NCI-H526 treated with DMSO at 0.1 percent for 48 hours (cell line): ENCODE data around the gene CPT1B.
"Not testable (repeated sequence)": the region's sequence is repeated elsewhere in the genome, so short reads cannot be mapped to it uniquely, and the experiment has no call there.

Experiments used
- DNase-seq: peaks from one replicate; lab custom pipeline; 2025; lab: John Stamatoyannopoulos, UW

CPT1B gene

DNA sequence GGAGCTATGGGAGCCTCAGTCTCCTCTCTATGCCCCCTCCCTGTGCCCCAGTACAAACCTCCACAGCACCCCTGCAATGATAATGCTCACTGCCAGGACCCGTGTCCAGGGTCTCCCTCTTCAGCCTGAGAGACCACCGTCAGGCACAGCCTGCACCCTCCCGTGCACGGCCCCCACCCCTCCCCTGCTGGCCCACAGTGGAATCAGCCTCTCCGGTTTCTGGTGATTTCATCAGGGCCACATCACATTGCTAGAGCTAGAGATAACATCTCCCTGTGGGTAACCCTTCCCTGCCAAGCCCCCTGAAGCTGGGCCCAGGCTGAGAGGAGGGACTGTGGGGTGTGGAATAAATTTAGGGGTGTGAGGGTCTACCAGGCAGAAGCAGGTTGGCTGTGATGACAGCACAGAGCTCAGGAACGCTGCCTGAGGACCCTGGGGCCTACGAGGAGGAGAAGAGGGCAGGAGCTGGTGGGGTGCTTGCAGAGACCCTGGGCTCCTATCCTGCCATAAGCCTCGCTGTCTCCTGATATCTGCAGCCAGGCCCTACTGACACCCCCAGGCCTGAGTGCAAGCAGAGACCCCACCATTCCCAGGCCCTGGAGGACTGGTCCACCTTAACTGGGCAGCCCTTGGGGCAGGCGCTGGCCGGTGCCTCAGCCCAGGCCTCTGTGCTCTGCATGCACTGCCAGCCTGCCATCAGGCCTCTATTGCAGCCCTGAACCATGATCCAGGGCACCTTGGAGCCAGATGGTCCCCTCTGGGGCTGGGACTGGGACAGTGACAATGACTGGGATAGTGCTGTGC is 32.5 kb downstream of the CPT1B start, which contains the start of gene KLHDC7B:
Gene KLHDC7B (plus strand): TSS at position 378 of the 804 bp plus-strand sequence. CDS start 345 bp downstream, at position 723.
- DNase-seq, result no peak

DNA sequence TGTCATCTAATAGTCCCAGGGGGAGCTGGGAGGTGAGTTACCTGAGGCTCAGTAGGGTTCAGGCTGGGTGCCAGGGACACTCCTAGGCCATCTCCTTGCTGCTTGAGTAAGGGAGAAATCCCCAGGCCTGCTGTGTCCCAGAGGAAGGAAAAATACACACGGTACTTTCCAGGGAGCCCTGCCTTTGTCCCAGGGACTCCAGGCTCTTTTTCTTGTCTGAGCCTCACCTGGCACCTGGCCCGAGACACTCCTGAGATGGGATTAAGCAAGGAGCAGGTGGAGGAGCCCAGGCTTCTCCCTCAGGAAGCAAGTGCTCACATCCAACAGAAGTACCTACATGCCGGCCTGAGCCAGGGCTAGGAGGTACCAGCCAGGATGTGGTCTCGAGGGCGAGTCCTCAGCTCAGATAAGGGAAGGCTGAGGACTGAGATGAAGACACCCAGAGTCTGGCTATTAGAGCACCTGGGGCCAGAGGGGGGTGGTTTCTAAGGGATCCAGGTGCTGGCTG is 33.4 kb downstream of the CPT1B start:
- no peak for DNase-seq

DNA sequence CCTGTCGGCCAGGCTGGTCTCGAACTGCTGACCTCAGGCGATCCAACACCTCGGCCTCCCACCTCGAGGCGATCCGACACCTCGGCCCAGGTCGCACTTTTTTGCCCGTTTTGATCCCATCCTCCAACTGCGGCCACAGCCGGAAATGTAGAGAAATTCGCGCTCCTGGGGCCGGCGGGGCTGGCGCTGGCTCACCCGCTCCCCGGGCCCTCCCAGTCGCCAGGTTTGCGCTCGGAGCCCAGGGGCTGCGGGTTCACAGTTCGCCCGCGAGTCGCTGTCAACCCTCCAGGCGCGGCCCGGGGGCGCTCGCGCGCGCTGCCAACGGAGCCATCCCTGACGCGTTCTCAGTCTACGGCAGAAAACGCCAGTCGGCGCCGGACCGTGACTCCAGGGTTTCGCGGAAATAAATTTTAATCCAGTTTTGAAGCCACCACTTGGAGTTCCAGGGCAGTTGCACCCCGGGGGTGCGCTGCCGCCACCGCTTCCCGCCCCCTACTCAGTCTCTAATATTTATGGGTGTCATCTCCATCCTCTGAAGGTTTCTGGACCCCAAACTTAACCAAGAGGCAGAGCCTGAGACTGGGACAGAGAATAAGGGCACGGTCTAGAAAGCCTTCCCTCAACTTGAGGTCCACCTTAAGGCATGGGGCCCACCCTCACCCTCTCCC is 34.0 kb downstream of the CPT1B start:
- DNase-seq, result peak; percentile 5

DNA sequence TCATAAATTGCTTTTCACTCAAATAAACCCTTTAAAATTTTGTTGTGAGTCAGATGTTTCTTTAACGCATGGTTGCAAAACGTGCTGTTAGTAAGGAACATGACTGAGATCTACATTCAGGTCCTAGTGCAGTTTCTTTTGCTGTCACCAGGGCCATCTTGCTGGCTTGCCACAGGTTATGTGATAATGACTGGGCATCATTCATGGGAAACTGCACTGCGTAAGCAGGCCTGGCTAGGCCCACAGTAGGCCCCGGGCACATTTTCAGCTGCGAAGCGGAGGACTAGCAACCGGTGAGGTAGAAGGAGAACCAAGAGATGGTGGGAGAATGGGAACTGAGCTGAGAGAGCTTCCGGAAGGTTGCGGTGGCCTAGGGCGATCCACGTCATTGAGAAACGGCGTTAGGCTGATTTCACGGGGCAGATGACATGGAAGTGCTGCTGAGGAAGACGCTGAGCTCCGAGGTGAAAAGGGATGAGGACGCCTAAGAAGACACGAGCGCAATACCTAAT is 35.8 kb downstream of the CPT1B start:
- DNase-seq, result no peak

DNA sequence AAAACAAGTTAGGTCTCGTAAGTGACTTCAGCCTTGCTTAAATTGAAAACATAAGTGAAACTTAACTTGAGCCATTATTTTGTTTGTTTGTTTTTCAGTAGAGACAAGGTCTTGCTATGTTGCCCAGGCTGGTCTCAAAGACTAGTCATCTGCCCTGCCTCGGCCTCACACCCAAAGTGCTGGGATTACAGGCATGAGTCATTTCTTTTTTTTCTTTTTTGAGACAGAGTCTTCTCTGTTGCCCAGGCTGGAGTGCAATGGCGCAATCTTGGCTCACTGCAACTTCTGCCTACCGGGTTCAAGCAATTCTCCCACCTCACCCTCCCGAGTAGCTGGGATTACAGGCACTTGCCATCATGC is 36.6 kb downstream of the CPT1B start:
- not testable (repeated sequence) for DNase-seq

DNA sequence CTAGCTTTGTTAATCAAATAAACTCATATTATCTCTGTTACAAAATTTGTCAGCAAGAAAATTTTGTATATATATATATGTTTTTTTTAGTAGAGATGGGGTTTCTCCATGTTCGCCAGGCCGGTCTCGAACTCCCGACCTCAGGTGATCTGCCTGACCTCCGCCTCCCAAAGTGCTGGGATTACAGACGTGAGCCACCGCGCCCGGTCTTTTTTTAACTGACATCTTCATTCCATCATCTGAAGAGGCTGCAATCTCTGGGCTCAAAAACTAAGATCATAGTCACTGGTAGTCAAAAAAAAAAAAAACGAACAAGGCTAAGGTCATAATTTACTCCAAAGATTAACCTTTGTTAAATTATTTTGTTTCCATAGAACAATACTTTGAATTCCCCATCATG is 37.8 kb downstream of the CPT1B start:
- no peak for DNase-seq

DNA sequence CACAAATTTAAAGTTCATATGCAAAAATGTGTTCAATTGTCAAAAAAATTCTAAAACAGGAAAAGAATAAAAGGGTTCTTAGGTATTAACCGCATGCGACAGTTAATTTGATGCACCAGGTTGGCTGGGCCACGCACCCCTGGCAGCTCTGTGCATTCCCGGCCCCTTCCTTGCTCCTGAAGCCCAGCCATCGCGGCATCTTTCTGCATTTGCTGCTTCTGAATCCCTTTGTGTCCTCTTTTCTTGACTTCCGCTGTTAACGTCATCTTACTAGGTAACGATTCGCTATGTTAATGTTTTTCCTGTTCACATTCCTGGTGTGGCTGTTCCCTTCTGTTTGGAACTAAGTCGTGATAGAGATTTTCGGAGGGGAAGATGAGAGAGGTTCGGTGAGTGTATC is 40.5 kb downstream of the CPT1B start:
- DNase-seq, result no peak

DNA sequence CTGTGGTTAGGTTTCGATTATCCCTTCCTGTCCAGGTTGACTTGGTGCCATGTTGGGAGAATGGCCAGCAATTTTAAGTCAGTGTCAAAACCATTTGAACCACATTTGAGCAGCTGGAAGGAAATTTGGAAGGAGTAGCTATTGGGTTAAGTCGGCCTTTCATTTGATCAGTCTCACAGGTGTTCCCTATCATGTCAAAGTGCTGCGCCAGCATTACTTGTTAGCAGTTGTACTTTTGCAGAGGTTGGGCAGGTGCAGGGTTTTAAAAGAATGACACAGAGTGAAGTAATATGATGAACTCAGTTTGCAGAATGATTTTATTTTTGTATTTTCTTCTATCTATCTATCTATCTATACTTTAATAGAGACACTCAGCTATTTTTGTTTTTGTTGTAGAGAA is 42.0 kb downstream of the CPT1B start:
- no peak for DNase-seq

DNA sequence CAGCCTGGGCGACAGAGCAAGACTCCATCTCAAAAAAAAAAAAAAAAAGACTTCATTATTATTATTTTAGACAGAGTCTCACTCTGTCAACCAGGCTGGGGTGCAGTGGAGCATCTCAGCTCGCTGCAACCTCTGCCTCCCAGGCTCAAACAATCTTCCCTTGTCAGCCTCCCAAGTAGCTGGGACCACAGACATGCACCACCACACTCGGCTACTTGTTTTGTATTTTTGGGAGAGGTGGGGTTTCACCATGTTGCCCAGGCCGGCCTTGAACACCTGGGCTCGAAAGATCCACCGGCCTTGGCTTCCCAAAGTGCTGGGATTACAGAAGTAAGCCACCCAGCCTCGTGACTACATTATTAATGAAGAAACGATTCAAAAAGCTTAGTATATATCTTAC is 43.1 kb downstream of the CPT1B start:
- DNase-seq, result no peak

DNA sequence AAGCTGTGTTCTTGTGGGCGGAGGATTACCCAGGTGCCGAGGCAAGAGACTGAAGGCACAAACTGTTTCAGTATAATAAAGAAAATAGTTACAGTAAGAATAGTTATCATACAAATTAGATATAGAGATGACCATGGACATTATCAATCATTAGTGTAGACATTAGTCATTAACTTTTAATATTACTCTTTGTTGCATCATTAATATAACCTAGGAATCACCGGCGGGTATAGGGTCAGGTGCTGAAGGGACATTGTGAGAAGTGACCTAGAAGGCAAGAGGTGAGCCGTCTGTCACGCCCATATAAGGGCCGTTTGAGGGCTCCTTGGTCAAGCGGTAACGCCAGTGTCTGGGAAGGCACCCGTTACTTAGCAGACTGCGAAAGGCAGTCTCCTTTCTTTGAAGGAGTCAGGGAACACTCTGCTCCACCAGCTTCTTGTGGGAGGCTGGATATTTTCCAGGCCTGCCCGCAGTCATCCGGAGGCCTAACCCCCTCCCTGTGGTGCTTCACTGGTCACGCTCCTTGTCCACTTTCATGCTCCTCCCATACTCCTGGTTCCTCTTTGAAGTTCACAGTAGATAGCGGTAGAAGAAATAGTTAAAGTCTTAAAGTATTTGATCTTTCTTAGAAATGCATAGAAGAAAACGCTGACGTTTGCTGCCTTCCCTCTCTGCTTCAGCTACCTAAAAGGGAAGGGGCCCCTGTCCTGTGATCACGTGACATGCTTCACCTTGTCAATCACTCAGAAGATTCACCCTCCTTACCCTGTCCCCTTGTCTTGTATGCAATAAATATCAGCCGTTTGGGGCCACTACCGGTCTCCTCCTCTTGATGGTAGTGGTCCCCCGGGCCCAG is 44.1 kb downstream of the CPT1B start:
- not testable (repeated sequence) for DNase-seq

DNA sequence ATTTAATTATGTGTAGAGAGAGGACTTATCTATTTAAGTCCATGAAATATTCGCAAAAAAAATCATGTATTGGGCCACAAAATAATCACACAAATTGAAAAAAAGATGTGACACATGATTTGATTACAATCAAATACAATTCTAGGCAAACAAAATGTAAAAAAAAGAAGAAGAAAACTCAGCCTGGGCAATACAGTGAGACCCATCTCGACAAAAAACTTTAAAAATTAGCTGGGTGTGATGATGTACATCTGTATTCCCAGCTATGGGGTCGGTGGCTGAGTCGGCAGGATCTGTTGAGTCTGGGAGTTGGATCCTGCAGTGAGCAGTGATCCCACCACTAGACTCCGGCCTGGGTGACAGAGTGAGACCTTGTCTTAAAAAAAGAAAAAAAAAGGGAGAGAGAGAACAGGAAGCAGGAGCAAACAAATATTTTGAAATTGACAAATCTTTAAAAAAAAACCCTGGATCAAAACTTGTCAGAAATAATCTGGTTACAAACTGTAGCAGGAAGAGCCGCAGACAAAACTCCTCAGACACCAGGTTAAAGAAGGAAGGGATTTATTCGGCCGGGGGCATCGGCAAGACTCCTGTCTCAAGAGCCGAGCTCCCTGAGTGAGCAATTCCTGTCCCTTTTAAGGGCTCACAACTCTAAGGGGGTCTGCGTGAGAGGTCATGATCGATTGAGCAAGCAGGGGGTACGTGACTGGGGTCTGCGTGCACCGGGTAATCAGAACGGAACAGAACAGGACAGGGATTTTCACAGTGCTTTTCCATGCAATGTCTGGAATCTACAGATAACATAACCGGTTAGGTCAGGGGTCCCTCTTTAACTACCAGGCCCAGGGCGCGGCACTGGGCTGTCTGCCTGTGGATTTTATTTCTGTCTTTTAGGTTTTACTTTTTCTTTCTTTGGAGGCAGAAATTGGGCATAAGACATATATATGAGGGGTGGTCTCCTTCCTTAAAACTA is 45.1 kb downstream of the CPT1B start:
- DNase-seq, result no peak

DNA sequence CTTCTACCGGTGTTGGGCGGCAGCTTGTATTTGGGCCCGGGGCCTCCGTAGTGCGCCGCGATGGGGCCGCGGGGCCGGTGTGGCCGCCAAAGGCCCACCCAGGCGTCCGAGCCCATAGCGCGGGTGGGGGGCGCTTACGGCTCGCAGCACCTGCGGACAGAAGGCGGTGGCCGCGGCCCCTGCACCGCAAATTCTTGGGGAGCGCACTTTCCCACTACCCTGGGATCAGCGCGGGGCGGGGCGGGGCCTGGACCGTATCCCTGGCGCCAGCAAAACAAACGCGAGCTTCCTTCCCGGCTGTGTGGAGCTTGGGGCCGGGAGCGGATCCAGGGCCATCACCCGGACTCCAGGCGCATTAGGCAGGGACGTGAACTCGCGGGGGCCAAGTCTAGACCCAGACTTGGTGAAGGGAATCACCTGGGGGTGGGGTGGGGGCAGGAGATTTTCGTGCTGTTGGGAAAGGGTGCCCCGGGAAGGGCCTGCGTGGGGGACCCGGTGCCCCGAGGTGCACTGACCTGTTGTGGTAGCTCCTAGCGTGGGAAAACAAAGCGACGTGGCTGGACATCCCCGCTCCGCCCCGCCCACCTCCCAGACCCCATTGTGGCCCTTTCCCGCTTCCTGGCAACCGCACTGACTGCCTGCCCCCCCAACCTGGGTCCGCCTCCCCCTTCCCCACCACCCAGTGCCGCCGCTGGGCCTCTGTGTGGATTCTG is 46.1 kb downstream of the CPT1B start:
- DNase-seq, result no peak

DNA sequence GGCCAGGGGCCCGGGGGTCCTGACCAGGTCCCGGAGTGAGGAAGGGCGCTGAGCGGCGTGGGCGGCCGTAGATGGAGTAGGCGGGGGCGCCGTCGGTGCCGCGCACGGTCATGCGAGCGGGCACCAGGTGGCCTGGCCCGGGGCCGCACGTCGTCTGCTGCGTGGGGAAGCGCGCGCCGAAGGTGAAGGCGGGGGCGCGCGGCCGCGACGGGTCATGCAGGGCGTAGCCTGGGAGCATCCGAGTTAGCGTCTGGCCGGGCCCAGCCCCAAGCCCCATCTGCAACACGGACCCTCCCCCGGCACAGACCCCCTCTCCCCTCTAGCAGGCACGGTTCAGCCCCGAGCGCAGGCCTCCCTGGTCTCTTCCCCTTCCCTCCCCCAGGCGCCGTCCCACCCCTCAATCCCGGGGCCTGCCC is 46.7 kb downstream of the CPT1B start:
- DNase-seq, result no peak

DNA sequence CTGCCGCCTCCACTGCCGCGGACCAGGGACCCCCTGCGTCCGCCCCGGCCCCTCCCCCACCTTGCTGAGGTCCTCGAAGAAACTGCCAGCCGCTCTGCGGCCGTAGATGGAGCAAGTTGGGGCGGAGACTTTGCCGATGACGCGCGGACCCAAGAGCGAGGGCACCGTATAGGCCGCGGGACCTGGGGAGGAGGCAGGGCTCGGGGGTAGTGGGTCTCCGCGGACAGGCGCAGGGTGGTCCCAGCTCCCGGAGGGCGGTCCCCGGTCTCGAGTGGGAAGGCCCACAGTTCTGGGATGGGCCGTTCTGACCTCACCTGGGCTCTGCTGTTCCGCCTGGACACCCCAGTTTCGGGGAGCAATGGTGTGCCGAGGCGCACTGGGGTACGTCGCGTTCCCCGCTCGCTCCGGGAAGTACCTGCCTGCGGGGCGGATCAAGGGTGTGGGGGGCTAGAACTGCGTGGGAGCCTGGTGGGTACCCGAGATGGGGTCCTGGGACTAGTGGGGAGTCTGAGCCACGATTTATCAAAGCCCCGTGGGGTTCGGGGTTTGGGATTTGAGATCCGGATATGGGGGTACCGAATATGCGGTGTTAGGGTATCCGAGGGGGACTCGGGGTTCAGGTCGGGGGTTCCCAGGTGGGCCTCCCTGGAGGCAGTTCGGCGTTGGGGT is 47.2 kb downstream of the CPT1B start:
- no peak for DNase-seq

DNA sequence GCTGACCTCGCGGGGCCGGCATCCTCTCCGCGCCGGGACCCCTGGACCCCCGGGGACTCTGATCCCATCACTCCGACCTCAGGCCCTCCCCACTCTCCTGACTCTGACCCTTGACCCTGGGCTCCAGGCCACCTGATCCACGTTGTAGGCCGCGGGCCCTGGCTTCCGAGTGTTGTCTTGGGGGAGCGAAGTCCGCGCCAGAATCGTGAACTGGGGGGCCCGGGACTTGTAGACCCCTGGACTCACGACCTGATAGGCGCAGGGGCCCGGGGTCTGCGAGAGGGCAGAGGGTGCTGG is 47.7 kb downstream of the CPT1B start:
- no peak for DNase-seq

DNA sequence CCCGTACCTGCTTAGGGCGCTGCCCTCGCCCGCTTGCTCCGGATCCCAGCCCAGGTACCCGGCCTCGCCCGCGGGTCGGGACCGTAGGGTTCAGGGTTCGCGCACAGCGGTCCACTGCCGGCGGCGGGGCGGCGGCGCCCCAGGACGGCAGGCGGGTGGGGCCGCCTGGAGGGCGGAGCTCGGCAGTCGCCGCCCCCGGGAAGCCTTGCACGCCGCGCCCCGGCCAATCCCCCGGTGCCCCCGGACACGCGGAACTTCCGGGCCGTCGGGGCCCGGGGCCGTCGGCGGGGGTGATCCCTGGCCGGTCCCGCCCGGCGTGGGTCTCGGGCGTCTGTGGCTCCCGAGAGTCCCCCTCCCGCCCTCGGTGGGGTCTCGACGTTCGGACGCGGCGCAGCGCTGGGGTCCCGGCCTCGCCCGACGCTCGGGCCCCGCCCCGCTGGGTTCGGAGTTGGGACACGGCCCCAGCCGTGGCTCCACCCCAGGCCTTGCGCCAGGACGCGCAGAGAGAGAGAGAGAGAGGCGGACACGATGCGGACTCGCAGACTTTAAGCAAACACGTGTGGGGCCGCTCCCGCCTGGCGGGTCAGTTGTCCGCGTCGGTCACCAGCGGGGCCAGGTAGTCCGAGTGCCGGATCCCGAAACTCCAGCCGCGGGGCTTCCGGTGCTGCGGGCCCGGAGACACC is 48.2 kb downstream of the CPT1B start, which contains the start of gene TYMP:
Gene TYMP (minus strand): TSS at position 116 of the 683 bp plus-strand sequence. CDS start 303 bp downstream, outside the sequence.
- no peak for DNase-seq

DNA sequence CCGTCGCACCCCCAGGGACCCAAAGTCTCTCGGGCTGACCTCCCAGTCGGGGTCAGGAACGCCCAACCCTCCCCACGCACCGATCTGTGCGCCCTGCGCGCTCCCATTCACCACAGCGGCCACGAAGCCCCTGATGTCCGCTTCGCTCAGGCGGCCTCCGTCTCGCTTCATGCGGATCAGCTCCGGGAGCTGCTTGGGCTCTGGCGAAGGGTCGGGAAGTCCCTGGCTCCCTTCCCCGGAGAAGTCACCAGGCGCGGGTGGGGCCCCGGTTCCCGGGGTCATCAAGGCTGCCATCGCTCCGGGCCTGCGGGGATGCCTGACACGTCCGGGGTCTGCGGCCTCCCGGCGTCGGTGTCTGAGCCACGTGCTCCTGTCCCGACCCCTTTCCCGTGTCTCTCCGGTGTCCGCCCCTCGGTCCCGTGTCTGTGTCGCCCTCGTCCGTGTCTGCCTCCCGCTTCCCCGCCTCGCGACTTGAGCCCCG is 48.8 kb downstream of the CPT1B start:
- DNase-seq, result no peak

DNA sequence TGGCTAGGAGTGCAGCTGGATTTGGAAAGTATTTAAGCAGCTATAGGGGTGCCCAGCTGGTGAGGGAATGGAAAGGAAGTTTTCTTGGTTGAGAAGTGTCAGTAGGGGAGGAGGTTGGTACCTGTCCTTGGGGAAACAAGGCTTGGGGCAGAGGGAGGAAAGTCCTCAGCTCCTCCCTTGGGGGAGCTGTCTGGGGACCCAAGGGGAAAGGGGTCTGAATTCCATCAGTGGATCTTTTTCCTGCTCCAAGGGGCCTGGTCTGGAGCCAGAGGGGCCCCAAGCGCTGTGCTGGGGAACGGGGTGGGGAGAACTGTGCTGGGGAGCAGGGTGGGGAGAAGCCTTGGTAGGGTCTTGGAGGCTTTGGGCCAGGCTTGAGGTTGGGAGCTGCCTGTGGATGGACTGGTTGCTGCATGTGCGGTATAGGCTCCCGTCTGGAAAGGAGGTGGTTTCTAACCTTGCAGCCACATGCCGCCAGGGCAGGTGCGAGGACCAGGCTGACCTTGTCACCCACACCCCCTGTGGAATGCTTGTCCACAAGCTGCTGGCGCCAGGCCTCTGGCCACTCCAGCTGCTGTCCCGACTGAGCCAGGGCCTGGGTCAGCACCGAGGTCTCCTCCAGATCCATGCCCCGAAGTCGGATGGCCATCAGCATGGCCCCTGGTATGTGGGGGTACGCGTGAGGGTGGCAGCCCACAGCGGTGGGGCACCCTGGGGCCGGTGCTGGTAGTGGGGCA is 49.4 kb downstream of the CPT1B start:
- no peak for DNase-seq
